WTC11 (cell line): Measurements from ENCODE around the gene HDLBP. TPM values are rescaled to one million over a fixed set of nuclear protein-coding genes. Genes with fewer than 3 reads are reported as not detected.
A peak's percentile ranks its signal among the peaks of the same experiment; 100 is the strongest.

Experiments
- ATAC-seq: fragments of 200-7000 bp; cut with Tn5 transposase; 2 replicates; pipeline ENCODE4 v1.10.0; 2021; ENCODE audit warnings: mild to moderate bottlenecking, moderate library complexity
- CTCF ChIA-PET: fragments of 300-600 bp; sonication (Branson Sonifier 250); formaldehyde crosslinking; loops from one replicate; lab custom pipeline; 2021; ENCODE audit warnings: antibody characterized with exemption; lab: Charles Lee
- POLR2A ChIA-PET: fragments of 350-600 bp; sonication (Branson Sonifier 250); formaldehyde crosslinking; loops from one replicate; lab custom pipeline; 2021; ENCODE audit warnings: antibody characterized with exemption; lab: Charles Lee
- DNase-seq: peaks from one replicate; pipeline ENCODE4 v3.0.0; 2021; ENCODE audit warnings: low spot score
- H3K27ac Mint-ChIP-seq: 2 replicates; pipeline ENCODE4 v1.8.0; 2021; ENCODE audit warnings: mixed read lengths
- H3K27me3 Mint-ChIP-seq: 2 replicates; pipeline ENCODE4 v1.8.0; 2021; ENCODE audit warnings: low read depth, mild to moderate bottlenecking, moderate library complexity, mixed read lengths
- H3K36me3 Mint-ChIP-seq: 2 replicates; pipeline ENCODE4 v1.8.0; 2021; ENCODE audit warnings: mixed read lengths
- H3K4me1 Mint-ChIP-seq: 2 replicates; pipeline ENCODE4 v1.8.0; 2022; ENCODE audit warnings: mixed read lengths
- H3K4me3 Mint-ChIP-seq: 2 replicates; pipeline ENCODE4 v1.8.0; 2021; ENCODE audit warnings: mild to moderate bottlenecking, moderate library complexity, mixed read lengths
- H3K9me3 Mint-ChIP-seq: 2 replicates; pipeline ENCODE4 v1.8.0; 2021; ENCODE audit warnings: mixed read lengths
- ATF3 ChIP-seq: sonication (generic); formaldehyde crosslinking; conservative IDR thresholded peaks from 2 replicates; pipeline ENCODE4 v1.8.1; 2022; ENCODE audit warnings: mild to moderate bottlenecking, missing genetic modification reagents
- CREB1 ChIP-seq: sonication (generic); formaldehyde crosslinking; IDR thresholded peaks from 2 replicates; pipeline ENCODE4 v1.8.0; 2023; ENCODE audit warnings: mild to moderate bottlenecking, missing genetic modification reagents
- IRF2 ChIP-seq: sonication (generic); formaldehyde crosslinking; IDR thresholded peaks from 2 replicates; pipeline ENCODE4 v1.8.0; 2022; ENCODE audit warnings: low read depth, missing genetic modification reagents, borderline replicate concordance
- NFATC4 ChIP-seq: fragments of 250-450 bp; sonication (Bioruptor Pico); IDR thresholded peaks from 2 replicates; pipeline ENCODE4 v1.9.0; 2021; ENCODE audit warnings: mild to moderate bottlenecking
- NR3C1 ChIP-seq: sonication (generic); formaldehyde crosslinking; conservative IDR thresholded peaks from 2 replicates; pipeline ENCODE4 v1.8.1; 2023; ENCODE audit warnings: low read depth, mild to moderate bottlenecking, missing genetic modification reagents
- SMAD4 ChIP-seq: sonication (generic); formaldehyde crosslinking; IDR thresholded peaks from 2 replicates; pipeline ENCODE4 v1.8.0; 2022; ENCODE audit warnings: mild to moderate bottlenecking, missing genetic modification reagents
- SOX15 ChIP-seq: fragments of 250-450 bp; sonication (Bioruptor Pico); IDR thresholded peaks from 2 replicates; pipeline ENCODE4 v1.9.0; 2021; ENCODE audit warnings: mild to moderate bottlenecking
- ZBTB43 ChIP-seq: sonication (generic); formaldehyde crosslinking; IDR thresholded peaks from 2 replicates; pipeline ENCODE4 v1.8.1; 2023; ENCODE audit warnings: mild to moderate bottlenecking, missing genetic modification reagents
- ZNF317 ChIP-seq: sonication (generic); formaldehyde crosslinking; IDR thresholded peaks from 2 replicates; pipeline ENCODE4 v1.8.1; 2023; ENCODE audit warnings: low read depth, mild to moderate bottlenecking, moderate library complexity, missing genetic modification reagents, borderline replicate concordance
- ZNF416 ChIP-seq: fragments of 250-450 bp; sonication (Bioruptor Pico); IDR thresholded peaks from 2 replicates; pipeline ENCODE4 v1.9.0; 2021; ENCODE audit warnings: mild to moderate bottlenecking, inconsistent platforms
- ZNF671 ChIP-seq: fragments of 250-450 bp; sonication (Bioruptor Pico); IDR thresholded peaks from 2 replicates; pipeline ENCODE4 v1.8.0; 2021; ENCODE audit warnings: mild to moderate bottlenecking
- total RNA-seq: library from RNA; stranded (reverse); gene quantifications from 3 replicates; pipeline ENCODE4 v1.2.3, GENCODE V29; 2021
- TF ChIP-seq, protein P1 (sequence below): sonication (generic); formaldehyde crosslinking; IDR thresholded peaks from 2 replicates; pipeline ENCODE4 v1.8.0; 2022; ENCODE audit warnings: missing genetic modification reagents
- TF ChIP-seq, protein P2 (sequence below): fragments of 250-450 bp; sonication (Bioruptor Pico); IDR thresholded peaks from 2 replicates; pipeline ENCODE4 v2.1.2; 2022; ENCODE audit warnings: mild to moderate bottlenecking, moderate library complexity
- TF ChIP-seq, protein P3 (sequence below): sonication (generic); formaldehyde crosslinking; IDR thresholded peaks from 2 replicates; pipeline ENCODE4 v1.8.0; 2023; ENCODE audit warnings: missing genetic modification reagents, mild to moderate bottlenecking, borderline replicate concordance
- TF ChIP-seq, protein P4 (sequence below): sonication (generic); formaldehyde crosslinking; IDR thresholded peaks from 2 replicates; pipeline ENCODE4 v1.8.0; 2022; ENCODE audit warnings: mild to moderate bottlenecking, missing genetic modification reagents
- TF ChIP-seq, protein P5 (sequence below): sonication (generic); formaldehyde crosslinking; IDR thresholded peaks from 2 replicates; pipeline ENCODE4 v1.8.1; 2023; ENCODE audit warnings: mild to moderate bottlenecking, missing genetic modification reagents, moderate library complexity

Gene HDLBP
- total RNA-seq, 1 experiment from 2014 or later: 368 TPM

DNA sequence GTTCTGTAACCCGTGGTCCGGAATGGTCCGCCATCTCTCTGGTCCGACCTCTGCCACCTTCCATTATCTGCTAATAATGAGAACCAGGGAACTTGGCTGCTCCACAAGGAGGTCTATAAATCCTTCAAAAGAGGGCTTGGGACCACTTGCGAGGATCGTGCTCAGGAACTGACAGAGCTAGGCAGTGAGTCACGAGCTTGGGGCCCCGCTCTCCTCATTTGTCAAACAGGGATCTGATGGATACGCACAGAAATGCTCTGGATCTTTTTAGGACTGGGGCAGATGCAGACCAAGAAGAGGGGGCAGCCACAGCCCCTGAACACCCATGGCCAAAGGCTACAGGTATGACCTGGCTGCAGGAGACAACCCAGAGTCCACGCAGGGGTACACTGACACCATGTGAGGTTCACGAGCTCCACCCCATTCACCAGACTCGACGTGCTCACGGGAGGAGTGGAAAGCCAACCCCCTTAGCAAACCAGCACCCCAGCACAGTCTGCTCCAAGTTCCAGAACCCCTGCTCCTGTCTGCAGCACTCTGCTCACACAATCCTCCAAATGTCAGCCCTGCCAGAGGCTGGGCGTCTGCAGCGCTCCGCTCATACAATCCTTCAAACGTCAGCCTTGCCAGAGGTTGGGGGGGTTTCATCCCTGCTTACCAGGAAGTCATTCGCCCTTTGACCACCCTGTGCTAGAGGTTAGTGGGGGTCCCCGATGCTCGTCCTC is 81.2 kb downstream of the HDLBP start (continued):
- TF ChIP-seq, protein P1, sequence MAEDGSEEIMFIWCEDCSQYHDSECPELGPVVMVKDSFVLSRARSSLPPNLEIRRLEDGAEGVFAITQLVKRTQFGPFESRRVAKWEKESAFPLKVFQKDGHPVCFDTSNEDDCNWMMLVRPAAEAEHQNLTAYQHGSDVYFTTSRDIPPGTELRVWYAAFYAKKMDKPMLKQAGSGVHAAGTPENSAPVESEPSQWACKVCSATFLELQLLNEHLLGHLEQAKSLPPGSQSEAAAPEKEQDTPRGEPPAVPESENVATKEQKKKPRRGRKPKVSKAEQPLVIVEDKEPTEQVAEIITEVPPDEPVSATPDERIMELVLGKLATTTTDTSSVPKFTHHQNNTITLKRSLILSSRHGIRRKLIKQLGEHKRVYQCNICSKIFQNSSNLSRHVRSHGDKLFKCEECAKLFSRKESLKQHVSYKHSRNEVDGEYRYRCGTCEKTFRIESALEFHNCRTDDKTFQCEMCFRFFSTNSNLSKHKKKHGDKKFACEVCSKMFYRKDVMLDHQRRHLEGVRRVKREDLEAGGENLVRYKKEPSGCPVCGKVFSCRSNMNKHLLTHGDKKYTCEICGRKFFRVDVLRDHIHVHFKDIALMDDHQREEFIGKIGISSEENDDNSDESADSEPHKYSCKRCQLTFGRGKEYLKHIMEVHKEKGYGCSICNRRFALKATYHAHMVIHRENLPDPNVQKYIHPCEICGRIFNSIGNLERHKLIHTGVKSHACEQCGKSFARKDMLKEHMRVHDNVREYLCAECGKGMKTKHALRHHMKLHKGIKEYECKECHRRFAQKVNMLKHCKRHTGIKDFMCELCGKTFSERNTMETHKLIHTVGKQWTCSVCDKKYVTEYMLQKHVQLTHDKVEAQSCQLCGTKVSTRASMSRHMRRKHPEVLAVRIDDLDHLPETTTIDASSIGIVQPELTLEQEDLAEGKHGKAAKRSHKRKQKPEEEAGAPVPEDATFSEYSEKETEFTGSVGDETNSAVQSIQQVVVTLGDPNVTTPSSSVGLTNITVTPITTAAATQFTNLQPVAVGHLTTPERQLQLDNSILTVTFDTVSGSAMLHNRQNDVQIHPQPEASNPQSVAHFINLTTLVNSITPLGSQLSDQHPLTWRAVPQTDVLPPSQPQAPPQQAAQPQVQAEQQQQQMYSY (CRISPR knock-in tag): no peak
- no peak for TF ChIP-seq ZNF416 (CRISPR knock-in tag)

GRCh38 chr2:241232736-241233575 is 82.5 kb downstream of the HDLBP start:
- no peak overlapping the region for H3K4me3 Mint-ChIP-seq
- H3K4me1 Mint-ChIP-seq: no peaks in the 10 kb centered on the region
- ChIA-PET CTCF (interaction anchor here (1.2 kb wide), 1 partner anchor 159 kb away, joined by 3 read pairs; no protein-coding TSS in a partner anchor), POLR2A (no interaction called here)
- ATAC-seq: no peak
- no peaks in the 10 kb centered on the region for H3K9me3 Mint-ChIP-seq
- no peak for DNase-seq
- peak overlapping the region; percentile 72 for H3K27ac Mint-ChIP-seq
- no peaks in the 10 kb centered on the region for H3K27me3 Mint-ChIP-seq
- peaks cover 78% of the 10 kb centered on the region for H3K36me3 Mint-ChIP-seq
- TF ChIP-seq NR3C1 (CRISPR knock-in tag) (no peak), ATF3 (CRISPR knock-in tag) (no peak), CREB1 (no peak), SOX15 (CRISPR knock-in tag) (no peak), ZNF671 (CRISPR knock-in tag) (no peak), ZBTB43 (no peak), IRF2 (CRISPR knock-in tag) (no peak), SMAD4 (CRISPR knock-in tag) (no peak), ZNF317 (no peak), NFATC4 (CRISPR knock-in tag) (no peak)
- TF ChIP-seq, protein P2, sequence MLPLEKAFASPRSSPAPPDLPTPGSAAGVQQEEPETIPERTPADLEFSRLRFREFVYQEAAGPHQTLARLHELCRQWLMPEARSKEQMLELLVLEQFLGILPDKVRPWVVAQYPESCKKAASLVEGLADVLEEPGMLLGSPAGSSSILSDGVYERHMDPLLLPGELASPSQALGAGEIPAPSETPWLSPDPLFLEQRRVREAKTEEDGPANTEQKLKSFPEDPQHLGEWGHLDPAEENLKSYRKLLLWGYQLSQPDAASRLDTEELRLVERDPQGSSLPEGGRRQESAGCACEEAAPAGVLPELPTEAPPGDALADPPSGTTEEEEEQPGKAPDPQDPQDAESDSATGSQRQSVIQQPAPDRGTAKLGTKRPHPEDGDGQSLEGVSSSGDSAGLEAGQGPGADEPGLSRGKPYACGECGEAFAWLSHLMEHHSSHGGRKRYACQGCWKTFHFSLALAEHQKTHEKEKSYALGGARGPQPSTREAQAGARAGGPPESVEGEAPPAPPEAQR: no peak
- TF ChIP-seq, protein P3, sequence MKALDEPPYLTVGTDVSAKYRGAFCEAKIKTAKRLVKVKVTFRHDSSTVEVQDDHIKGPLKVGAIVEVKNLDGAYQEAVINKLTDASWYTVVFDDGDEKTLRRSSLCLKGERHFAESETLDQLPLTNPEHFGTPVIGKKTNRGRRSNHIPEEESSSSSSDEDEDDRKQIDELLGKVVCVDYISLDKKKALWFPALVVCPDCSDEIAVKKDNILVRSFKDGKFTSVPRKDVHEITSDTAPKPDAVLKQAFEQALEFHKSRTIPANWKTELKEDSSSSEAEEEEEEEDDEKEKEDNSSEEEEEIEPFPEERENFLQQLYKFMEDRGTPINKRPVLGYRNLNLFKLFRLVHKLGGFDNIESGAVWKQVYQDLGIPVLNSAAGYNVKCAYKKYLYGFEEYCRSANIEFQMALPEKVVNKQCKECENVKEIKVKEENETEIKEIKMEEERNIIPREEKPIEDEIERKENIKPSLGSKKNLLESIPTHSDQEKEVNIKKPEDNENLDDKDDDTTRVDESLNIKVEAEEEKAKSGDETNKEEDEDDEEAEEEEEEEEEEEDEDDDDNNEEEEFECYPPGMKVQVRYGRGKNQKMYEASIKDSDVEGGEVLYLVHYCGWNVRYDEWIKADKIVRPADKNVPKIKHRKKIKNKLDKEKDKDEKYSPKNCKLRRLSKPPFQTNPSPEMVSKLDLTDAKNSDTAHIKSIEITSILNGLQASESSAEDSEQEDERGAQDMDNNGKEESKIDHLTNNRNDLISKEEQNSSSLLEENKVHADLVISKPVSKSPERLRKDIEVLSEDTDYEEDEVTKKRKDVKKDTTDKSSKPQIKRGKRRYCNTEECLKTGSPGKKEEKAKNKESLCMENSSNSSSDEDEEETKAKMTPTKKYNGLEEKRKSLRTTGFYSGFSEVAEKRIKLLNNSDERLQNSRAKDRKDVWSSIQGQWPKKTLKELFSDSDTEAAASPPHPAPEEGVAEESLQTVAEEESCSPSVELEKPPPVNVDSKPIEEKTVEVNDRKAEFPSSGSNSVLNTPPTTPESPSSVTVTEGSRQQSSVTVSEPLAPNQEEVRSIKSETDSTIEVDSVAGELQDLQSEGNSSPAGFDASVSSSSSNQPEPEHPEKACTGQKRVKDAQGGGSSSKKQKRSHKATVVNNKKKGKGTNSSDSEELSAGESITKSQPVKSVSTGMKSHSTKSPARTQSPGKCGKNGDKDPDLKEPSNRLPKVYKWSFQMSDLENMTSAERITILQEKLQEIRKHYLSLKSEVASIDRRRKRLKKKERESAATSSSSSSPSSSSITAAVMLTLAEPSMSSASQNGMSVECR: no peak
- TF ChIP-seq, protein P4, sequence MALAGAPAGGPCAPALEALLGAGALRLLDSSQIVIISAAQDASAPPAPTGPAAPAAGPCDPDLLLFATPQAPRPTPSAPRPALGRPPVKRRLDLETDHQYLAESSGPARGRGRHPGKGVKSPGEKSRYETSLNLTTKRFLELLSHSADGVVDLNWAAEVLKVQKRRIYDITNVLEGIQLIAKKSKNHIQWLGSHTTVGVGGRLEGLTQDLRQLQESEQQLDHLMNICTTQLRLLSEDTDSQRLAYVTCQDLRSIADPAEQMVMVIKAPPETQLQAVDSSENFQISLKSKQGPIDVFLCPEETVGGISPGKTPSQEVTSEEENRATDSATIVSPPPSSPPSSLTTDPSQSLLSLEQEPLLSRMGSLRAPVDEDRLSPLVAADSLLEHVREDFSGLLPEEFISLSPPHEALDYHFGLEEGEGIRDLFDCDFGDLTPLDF (CRISPR knock-in tag): no peak
- TF ChIP-seq, protein P1 (CRISPR knock-in tag): no peak
- TF ChIP-seq, protein P5, sequence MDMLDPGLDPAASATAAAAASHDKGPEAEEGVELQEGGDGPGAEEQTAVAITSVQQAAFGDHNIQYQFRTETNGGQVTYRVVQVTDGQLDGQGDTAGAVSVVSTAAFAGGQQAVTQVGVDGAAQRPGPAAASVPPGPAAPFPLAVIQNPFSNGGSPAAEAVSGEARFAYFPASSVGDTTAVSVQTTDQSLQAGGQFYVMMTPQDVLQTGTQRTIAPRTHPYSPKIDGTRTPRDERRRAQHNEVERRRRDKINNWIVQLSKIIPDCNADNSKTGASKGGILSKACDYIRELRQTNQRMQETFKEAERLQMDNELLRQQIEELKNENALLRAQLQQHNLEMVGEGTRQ: no peak
